GM18873 (cell line): ENCODE measurements around the gene FOXO1.

ENCODE experiments used
- ATAC-seq: cut with Tn5 transposase; IDR thresholded peaks from one replicate; pipeline ENCODE4 v1.9.1; 2021; ENCODE audit warnings: mild to moderate bottlenecking, moderate library complexity, moderate number of reproducible peaks; ENCODE audit not compliant: unreplicated experiment, low FRiP score

FOXO1 gene

DNA sequence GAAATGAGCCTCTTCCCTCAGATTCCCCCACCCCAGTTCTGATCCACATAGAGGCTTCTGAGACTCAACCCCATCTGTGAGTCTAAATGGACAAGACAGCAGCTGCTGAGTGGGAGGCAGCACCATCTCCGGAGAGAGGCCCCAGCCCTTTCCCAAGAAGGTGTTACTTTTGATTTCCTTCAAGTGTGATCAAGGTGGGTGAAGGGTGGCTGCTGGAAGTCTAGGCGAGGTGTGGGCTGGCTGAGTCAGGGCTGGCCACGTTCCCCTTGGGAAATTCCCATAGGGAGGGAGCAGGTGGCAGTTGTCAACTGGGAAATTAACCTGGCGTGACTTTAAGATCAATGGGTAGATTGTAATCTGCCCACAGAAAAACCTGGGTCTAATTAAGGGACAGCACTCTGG, 148.0 kb downstream of the FOXO1 start:
- no peak for ATAC-seq

DNA sequence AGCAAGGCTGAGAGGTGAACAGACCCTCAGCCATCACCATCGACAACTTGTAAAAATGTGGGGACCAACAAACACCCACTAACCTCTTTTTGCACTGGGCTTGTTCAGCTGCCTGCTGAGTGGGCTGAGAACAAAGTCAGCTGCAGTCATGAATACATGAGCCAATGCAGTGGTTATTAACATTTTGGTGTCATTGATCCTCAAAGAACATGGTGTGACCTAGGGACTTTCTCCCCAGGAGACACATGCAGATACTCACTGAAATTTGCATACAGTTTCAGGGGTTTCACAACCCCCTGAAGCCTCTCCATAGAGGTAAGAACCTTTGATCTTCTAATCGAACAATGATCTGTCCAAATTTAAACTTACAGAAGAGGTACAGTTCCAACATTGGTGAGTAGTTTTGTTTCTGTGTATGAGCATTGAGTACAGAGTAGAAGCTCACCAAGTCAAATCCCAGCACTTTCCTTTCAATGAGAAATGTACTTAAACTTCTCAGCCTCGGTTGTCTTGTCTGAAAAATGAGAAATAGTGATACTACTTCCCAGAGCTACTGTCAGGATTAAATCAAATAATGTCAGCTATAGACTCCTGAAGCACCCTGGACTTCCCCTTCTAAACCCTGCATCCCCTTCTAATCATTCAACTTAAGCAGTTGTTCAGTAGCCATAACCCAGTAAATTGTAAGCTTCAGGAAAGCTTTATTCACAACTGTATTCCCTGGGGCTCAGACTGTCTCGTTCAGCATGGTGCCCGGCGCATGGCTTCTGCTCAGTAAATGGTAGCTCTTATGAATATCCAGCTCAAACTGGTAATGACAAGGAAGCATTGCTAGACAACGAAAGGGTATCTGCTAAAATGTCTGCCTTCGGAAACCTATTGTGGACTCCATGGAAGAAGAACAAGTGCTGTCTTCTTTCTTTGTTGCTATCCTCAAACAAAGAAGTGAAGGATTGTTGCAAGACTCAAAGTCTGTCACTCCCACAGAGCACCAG, 148.7 kb downstream of the FOXO1 start:
- ATAC-seq = peak; percentile 88

DNA sequence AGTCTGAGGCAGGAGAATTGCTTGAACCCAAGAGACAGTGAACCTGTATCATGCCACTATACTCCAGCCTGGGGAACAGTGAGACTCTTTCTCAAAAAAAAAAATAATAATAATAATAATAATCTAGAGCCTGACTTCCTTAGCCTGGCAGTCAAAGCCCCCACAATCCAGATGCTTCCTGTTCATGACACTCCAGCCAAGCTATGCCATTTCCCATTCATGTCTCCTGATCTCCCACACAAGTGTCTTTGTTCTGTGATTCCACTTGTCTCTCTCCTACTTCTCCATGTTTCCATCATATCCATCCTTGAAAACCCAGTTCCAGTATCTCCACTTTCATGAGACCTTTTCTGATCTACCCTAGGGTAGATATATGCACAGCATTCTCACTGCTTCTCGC, 150.7 kb downstream of the FOXO1 start:
- ATAC-seq = no peak

DNA sequence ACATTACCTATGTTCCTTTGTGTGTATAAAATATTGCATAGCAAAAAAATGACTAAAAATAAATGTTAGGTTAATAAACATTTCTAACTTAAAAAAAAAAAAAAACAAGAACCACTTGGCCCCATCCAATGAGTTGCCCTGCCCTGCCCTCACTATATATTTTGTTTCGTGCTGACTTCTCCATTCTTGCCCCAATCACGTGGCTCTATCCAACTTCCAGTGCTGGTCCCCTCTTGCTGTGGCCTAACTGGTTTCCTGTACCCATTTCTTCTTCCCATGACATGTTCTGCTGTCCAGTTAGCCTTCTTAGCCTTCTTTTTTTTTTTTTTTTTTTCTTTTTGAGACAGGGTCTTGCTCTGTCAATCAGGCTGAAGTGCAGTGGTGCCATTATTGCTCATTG, 151.6 kb downstream of the FOXO1 start:
- no peak for ATAC-seq

DNA sequence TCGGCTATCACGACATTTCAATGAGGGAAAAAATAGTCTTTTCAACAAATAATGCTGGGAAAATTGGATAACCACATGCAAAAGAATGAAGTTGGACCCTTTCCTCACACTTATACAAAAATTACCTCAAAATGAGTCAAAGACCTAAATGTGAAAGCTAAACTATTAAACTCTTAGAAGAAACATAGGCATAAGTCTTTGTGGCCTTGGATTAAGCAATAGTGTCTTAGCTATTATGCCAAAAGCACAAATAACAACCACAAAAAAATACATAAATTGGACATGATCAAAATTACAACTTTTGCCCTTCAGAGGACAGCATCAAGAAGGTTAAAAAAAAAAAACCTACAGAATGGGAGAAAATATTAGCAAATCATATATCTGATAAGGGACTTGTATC, 156.6 kb downstream of the FOXO1 start:
- ATAC-seq = no peak

- no peak for ATAC-seq
Observed at GRCh38 chr13:40508767-40509342, 157.6 kb downstream of the FOXO1 start.

- no peak for ATAC-seq
Observed at GRCh38 chr13:40508127-40508526, 158.3 kb downstream of the FOXO1 start.

- no peak for ATAC-seq
Observed at GRCh38 chr13:40506592-40507446, 159.6 kb downstream of the FOXO1 start.
